ENCODE data around the gene B4GALT3. TPM values are rescaled to one million over a fixed set of nuclear protein-coding genes. Genes with fewer than 3 reads are reported as not detected.

Gene B4GALT3
- polyA plus RNA-seq, 1 experiment = 39.0 TPM

- Histone ChIP-seq H3K36me3 (ENCODE audit: control insufficient read depth, insufficient read depth, low read length) (peaks cover 6% of the 10 kb centered on the region), H3K27me3 (ENCODE audit: control insufficient read depth, insufficient read depth, low read length) (no peaks in the 10 kb centered on the region), H3K4me3 (ENCODE audit: low read depth, low read length) (no peak overlapping the region)
- POLR2A ChIA-PET = no interaction called here
- CTCF ChIA-PET = interaction anchor here (0.8 to 4.5 kb wide), 6 partner anchors 8 to 163 kb away, joined by 3 to 55 read pairs (median 4); partner anchors contain the start of gene TOMM40L
- DNase-seq (ENCODE audit: low read depth) = no peak
- TF ChIP-seq, protein P1, sequence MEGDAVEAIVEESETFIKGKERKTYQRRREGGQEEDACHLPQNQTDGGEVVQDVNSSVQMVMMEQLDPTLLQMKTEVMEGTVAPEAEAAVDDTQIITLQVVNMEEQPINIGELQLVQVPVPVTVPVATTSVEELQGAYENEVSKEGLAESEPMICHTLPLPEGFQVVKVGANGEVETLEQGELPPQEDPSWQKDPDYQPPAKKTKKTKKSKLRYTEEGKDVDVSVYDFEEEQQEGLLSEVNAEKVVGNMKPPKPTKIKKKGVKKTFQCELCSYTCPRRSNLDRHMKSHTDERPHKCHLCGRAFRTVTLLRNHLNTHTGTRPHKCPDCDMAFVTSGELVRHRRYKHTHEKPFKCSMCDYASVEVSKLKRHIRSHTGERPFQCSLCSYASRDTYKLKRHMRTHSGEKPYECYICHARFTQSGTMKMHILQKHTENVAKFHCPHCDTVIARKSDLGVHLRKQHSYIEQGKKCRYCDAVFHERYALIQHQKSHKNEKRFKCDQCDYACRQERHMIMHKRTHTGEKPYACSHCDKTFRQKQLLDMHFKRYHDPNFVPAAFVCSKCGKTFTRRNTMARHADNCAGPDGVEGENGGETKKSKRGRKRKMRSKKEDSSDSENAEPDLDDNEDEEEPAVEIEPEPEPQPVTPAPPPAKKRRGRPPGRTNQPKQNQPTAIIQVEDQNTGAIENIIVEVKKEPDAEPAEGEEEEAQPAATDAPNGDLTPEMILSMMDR (IDR thresholded peaks at IDR 0.05; ENCODE audit: insufficient read depth, low read depth, low read length) = no peak
Measured at GRCh38 chr1:161219078-161219892, 42.0 kb upstream of the B4GALT3 start.

DNA sequence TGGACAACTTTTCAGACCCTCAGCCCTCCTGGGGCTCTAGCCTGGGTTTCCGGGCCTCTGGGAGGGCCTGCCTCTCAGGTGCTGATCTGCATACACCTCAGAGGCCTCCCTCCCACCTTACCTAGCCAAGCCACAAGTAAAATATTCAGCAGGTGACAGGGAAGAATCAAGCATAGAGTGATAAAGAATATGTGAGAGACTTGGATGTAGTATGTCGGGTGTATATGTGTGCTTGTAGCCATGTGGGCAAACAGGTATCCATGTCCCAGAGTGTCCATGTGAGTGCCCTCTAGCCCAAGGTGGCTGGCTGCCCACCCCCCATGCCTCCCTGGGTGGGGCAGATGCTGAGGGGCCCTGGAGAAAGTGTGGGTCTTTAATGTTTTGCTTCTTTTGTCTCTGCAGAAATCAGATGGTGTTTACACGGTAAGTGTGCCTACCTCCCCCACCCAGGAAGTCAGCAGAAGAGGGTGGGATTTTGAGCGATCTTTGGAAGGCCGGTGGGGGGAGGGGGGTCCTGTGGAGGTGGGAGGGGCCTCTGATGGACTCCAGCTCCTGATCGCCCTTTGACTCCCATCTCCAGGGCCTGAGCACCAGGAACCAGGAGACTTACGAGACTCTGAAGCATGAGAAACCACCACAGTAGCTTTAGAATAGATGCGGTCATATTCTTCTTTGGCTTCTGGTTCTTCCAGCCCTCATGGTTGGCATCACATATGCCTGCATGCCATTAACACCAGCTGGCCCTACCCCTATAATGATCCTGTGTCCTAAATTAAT lies 41.2 kb upstream of the B4GALT3 start:
- CTCF ChIA-PET = interaction anchor here (2.9 to 4.5 kb wide), 2 partner anchors 9 kb away, joined by 20 to 55 read pairs; partner anchors contain the start of gene TOMM40L
- peaks cover 13% of the 10 kb centered on the region for H3K36me3 ChIP-seq (ENCODE audit: control insufficient read depth, insufficient read depth, low read length)
- no peak for DNase-seq (ENCODE audit: low read depth)
- POLR2A ChIA-PET = no interaction called here
- no peak overlapping the region for H3K4me3 ChIP-seq (ENCODE audit: low read depth, low read length)
- TF ChIP-seq, protein P1 (IDR thresholded peaks at IDR 0.05; ENCODE audit: insufficient read depth, low read depth, low read length) = no peak
- no peaks in the 10 kb centered on the region for H3K27me3 ChIP-seq (ENCODE audit: control insufficient read depth, insufficient read depth, low read length)

DNA sequence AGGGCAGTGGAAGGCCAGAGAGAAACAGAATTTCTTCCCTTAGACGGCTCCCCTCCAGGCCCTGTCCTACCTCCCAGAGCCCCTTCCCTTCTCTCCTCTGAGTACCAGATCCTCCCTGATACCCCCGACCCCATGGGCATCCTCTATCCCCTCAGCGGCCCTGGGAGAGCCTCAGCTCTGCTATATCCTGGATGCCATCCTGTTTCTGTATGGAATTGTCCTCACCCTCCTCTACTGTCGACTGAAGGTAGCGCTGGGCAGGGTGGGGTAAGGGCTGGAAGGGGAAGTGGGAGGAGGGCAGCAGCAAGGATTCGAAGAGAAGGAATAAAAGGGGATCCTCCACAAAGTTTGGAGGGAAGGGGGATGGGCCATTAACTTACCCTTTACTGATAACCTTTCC lies 40.5 kb upstream of the B4GALT3 start:
- POLR2A ChIA-PET = no interaction called here
- DNase-seq (ENCODE audit: low read depth) = no peak
- TF ChIP-seq, protein P1 (IDR thresholded peaks at IDR 0.05; ENCODE audit: insufficient read depth, low read depth, low read length) = no peak
- no peaks in the 10 kb centered on the region for H3K27me3 ChIP-seq (ENCODE audit: control insufficient read depth, insufficient read depth, low read length)
- peaks cover 17% of the 10 kb centered on the region for H3K36me3 ChIP-seq (ENCODE audit: control insufficient read depth, insufficient read depth, low read length)
- CTCF ChIA-PET = interaction anchor here (4.5 kb wide), 1 partner anchor 10 kb away, joined by 55 read pairs; the partner anchor contains the start of gene TOMM40L
- no peak overlapping the region for H3K4me3 ChIP-seq (ENCODE audit: low read depth, low read length)

GRCh38 chr1:161216945-161217712 lies 39.8 kb upstream of the B4GALT3 start:
- Histone ChIP-seq H3K27me3 (ENCODE audit: control insufficient read depth, insufficient read depth, low read length) (no peaks in the 10 kb centered on the region), H3K36me3 (ENCODE audit: control insufficient read depth, insufficient read depth, low read length) (peaks cover 20% of the 10 kb centered on the region), H3K4me3 (ENCODE audit: low read depth, low read length) (no peak overlapping the region)
- ChIA-PET POLR2A (interaction anchor here (0.6 to 0.8 kb wide), 3 partner anchors 92 to 1620 kb away, joined by 3 to 4 read pairs (median 3); no protein-coding TSS in a partner anchor), CTCF (interaction anchor here (0.6 to 4.5 kb wide), 7 partner anchors 10 to 165 kb away, joined by 3 to 55 read pairs (median 3); partner anchors contain the start of gene TOMM40L)
- DNase-seq (ENCODE audit: low read depth) = peak; percentile 46
- TF ChIP-seq, protein P1 (IDR thresholded peaks at IDR 0.05; ENCODE audit: insufficient read depth, low read depth, low read length) = no peak

Measured in BJ (cell line).